NCI-H2107 (cell line): ENCODE data around the gene MAP4K2.

Experiments used
- DNase-seq: peaks from one replicate; lab custom pipeline; 2025; lab: John Stamatoyannopoulos, UW

MAP4K2 gene

GRCh38 chr11:64791781-64792291 is 11.2 kb downstream of the MAP4K2 start:
- DNase-seq = no peak

DNA sequence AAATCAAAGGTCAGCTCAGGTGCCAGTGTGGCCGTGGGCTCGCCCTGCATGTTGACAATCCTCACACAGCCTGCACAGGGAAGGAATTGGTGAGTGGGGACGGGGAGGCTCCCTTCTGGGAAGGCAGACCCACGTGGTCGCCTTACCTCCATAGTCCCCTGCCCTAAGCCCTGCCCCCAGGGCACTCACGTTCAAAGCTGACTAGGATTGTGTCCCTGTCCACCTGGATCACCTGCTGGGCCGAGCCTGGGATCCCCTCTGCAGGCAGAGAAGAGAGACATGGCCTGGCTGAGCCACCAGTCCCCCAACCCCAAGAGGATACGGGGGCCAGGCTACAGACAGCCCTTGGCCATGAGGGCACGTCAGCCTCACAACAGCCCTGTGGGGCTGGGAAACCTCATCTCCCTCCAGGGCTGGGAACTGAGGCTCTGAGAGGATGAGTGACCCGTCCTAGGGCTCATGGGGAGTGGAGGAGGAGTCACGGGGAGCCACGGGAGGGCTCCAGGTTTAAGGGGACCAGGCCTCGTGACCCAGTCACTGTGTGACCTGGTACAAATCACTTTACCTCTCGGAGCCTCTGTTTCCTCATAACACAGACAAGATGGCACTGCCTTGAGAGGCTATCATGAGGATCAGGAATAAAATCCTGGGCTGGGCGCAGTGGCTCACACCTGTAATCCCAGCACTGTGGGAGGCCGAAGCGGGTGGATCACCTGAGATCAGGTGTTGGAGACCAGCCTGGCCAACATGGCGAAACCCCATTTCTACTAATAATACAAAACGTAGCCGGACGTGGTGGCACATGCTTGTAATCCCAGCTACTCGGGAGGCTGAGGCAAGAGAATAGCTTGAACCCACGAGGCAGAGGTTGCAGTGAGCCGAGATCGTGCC is 12.6 kb downstream of the MAP4K2 start:
- DNase-seq = no peak

GRCh38 chr11:64789331-64790204 is 13.4 kb downstream of the MAP4K2 start:
- no peak for DNase-seq

- no peak for DNase-seq
Observed at GRCh38 chr11:64788321-64789215, 14.4 kb downstream of the MAP4K2 start.

- no peak for DNase-seq
Observed at GRCh38 chr11:64787526-64788320, 15.3 kb downstream of the MAP4K2 start.

GRCh38 chr11:64786308-64786707 is 16.7 kb downstream of the MAP4K2 start:
- no peak for DNase-seq

DNA sequence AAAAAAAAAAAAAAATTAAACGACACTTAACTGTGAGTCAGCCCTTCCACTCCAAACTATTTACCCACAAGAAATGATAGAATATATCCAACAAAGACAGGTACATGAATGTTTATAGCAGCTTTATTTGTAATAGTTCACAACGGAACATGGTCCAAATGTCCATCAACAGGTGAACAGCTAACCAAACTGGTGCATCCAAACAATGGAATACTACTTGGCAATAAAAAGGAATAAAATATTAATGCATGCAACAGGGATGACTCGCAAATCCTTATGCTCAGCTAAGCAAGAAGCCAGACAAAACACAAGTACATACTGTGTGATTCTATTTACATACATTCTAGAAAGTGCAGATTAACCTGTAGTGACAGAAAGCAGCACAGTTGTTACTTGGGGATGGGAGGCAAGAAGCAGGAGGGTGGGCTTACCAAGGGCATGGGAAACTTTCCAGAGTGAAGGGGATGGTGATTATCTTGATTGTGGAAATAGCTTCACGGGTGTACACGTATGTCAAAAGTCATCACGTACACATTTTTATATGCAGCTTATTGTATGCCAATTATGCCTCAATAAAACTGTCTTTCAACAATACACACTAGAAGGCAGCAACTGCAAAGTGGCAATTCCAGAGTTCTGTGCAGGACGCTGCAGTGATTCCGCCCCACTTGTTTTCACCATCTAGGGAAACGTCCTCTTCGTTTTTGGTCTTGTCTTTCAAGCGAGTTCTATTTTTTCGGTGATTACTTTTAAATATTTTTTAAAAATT is 18.0 kb downstream of the MAP4K2 start:
- no peak for DNase-seq

- DNase-seq = peak; percentile 100
Observed at GRCh38 chr11:64778473-64779298, 24.3 kb downstream of the MAP4K2 start, which contains the start of gene SF1. Gene SF1 (minus strand): TSS chr11:64778542. CDS start chr11:64778392, 150 bp downstream.

DNA sequence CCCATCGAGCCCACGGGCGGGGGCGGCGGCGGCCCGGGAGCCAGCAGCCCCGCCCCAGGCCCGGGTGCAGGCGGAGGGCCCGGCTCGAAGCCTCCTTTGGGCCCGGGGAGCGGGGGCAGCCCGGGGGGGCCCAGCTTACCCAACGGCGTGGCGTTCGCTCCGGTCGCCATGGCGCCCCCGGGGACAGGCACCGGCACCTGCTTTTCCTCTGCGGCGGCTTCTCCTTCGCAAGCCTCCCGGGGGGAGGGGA is 24.9 kb downstream of the MAP4K2 start:
- no peak for DNase-seq

GRCh38 chr11:64777449-64778222 is 25.4 kb downstream of the MAP4K2 start:
- DNase-seq = peak; percentile 62

DNA sequence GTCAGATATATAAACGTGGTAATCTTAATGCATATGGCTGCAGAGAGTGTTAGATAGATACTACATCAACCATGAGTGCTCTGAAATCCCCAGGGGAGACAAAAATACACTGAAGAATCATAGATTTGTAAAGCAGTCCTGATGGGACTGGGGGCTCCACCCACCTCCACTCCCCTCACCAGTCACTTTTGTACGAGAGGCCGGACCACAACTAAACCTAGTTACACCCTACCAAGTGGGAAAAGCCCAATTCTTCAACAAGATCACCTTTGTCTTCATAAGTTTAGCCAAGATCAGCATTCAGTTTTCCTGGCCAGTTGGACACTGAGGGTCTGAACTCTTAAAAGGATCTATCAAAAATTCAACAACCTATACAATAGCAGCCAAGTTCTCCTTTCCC is 26.1 kb downstream of the MAP4K2 start:
- no peak for DNase-seq

DNA sequence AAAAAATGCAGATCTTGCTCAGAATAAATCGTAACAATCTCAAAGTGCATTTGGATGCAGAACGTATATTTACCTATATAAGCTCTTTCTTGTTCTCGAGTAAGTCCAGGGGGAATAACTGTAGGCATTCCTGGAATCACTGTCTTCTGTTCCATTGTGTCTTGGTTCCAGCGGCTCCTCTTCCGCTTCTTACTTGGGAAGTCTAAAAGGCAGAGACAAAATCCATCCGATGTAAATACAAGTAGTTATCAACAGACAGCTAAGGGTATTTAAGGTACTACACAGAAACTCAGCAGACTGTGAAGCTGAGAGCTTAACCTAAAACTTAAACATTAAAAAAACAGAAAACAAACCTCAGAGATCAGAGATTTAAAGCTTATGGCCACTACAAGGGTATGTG is 26.6 kb downstream of the MAP4K2 start:
- DNase-seq = no peak

DNA sequence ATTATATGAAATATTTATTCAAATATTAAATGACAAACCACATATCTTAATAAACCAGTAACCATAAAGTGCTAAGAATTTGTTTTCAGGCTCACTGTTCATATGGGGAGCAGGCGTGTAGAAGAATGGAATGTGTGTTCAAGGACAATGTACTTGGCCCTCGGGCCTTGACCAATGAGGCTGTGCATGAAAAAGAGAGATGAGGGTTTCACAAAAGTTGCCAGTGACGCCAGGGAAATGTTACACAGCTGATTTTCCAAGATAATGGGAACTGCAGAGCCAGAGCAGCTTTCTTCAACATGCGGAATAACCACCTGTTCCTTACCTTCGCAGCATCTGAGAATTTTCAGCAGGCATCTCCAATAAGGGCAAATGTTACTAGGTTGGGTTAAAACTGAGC is 28.9 kb downstream of the MAP4K2 start:
- no peak for DNase-seq

GRCh38 chr11:64772303-64773018 is 30.6 kb downstream of the MAP4K2 start:
- no peak for DNase-seq

GRCh38 chr11:64771861-64772260 is 31.2 kb downstream of the MAP4K2 start:
- no peak for DNase-seq

GRCh38 chr11:64770120-64770519 is 32.9 kb downstream of the MAP4K2 start:
- no peak for DNase-seq

- no peak for DNase-seq
Observed at GRCh38 chr11:64769283-64769682, 33.7 kb downstream of the MAP4K2 start.

- DNase-seq = no peak
Observed at GRCh38 chr11:64768300-64768694, 34.7 kb downstream of the MAP4K2 start.
